Panc1 (cell line): Measurements from ENCODE around the gene LRRC37B. TPM values are rescaled to one million over a fixed set of nuclear protein-coding genes. Genes with fewer than 3 reads are reported as not detected.
"Not testable (repeated sequence)": the region's sequence is repeated elsewhere in the genome, so short reads cannot be mapped to it uniquely, and the experiment has no call there.

Experiments
- ATAC-seq: fragments of 200-7000 bp; cut with Tn5 transposase; 2 replicates; pipeline ENCODE4 v1.9.1; 2020; ENCODE audit warnings: mild to moderate bottlenecking, moderate library complexity
- BruUV-seq: library from RNA; stranded (reverse); fragments of 400-500 nt; replicated peaks from 2 replicates; lab custom pipeline; 2021; lab: Mats Ljungman, UMichigan
- CTCF ChIA-PET: fragments of 300-600 bp; sonication (Branson Sonifier 250); formaldehyde crosslinking; loops from one replicate; lab custom pipeline; 2022; ENCODE audit warnings: antibody characterized with exemption; lab: Charles Lee
- POLR2A ChIA-PET: fragments of 300-600 bp; sonication (Branson Sonifier 250); formaldehyde crosslinking; loops from one replicate; lab custom pipeline; 2022; ENCODE audit warnings: antibody characterized with exemption; lab: Charles Lee
- DNase-seq: peaks from one replicate; pipeline ENCODE4 v3.0.0-alpha.2; 2010; ENCODE audit warnings: low read depth, low spot score
- H3K27ac ChIP-seq: 2 replicates; pipeline ENCODE4 v1.5.1; 2011; ENCODE audit warnings: mild to moderate bottlenecking, low read length, inconsistent platforms
- H3K27me3 ChIP-seq: fragments of 200-500 bp; sonication (Bioruptor generic); 2 replicates; pipeline ENCODE4 v1.6.0; 2014; ENCODE audit warnings: low read length, inconsistent platforms; ENCODE audit not compliant: control insufficient read depth, insufficient read depth
- H3K36me3 ChIP-seq: fragments of 200-500 bp; sonication (Bioruptor generic); 2 replicates; pipeline ENCODE4 v1.5.1; 2014; ENCODE audit warnings: inconsistent platforms, mild to moderate bottlenecking, low read length, moderate library complexity; ENCODE audit not compliant: control insufficient read depth, insufficient read depth
- H3K4me1 ChIP-seq: 2 replicates; pipeline ENCODE4 v1.5.1; 2011; ENCODE audit warnings: inconsistent platforms, mild to moderate bottlenecking, low read length, moderate library complexity; ENCODE audit not compliant: control insufficient read depth, insufficient read depth
- H3K4me3 ChIP-seq, 2 experiments: 2 replicates each; pipeline ENCODE4 v1.5.1; 2011 to 2012; ENCODE audit warnings: low read depth in 2 of 2, low read length in 2 of 2, mild to moderate bottlenecking in 2 of 2, inconsistent platforms in 1 of 2, moderate library complexity in 1 of 2
- H3K9me3 ChIP-seq: fragments of 200-500 bp; sonication (Bioruptor generic); 2 replicates; pipeline ENCODE4 v1.5.1; 2014; ENCODE audit warnings: low read depth, mild to moderate bottlenecking, inconsistent platforms, low read length, moderate library complexity; ENCODE audit not compliant: control insufficient read depth, insufficient read depth
- CTCF ChIP-seq: fragments of 450-650 bp; IDR thresholded peaks from 2 replicates; pipeline ENCODE4 v1.5.1; 2017; ENCODE audit warnings: mild to moderate bottlenecking
- POLR2AphosphoS5 ChIP-seq: IDR thresholded peaks from 2 replicates; pipeline ENCODE4 v1.6.1; 2012; ENCODE audit warnings: mild to moderate bottlenecking, low read depth, low read length, moderate library complexity
- REST ChIP-seq, 2 experiments: IDR thresholded peaks; 2 replicates each; pipeline ENCODE4 v1.6.1; 2011 to 2012; ENCODE audit warnings: low read depth in 2 of 2, control low read depth in 1 of 2, low read length in 1 of 2, mild to moderate bottlenecking in 1 of 2, moderate library complexity in 1 of 2; ENCODE audit not compliant: insufficient read depth in 1 of 2
- SIN3A ChIP-seq: IDR thresholded peaks from 2 replicates; pipeline ENCODE4 v1.6.1; 2012; ENCODE audit warnings: low read depth, mild to moderate bottlenecking, low read length, moderate library complexity, borderline replicate concordance; ENCODE audit not compliant: insufficient read depth
- TCF7L2 ChIP-seq: IDR thresholded peaks from 2 replicates; pipeline ENCODE4 v1.6.1; 2011; ENCODE audit warnings: mild to moderate bottlenecking, low read depth, low read length, inconsistent platforms
- in situ Hi-C: cut with HindIII; loops from 2 replicates; pipeline ENCODE4 v1.10.0; 2016; ENCODE audit warnings: low sequenced_read_pairs, low pct_unique_long_range_greater_than_20kb
- intact Hi-C: fragments of 100-400 bp; cut with micrococcal nuclease; formaldehyde crosslinking; loops from one replicate; pipeline ENCODE4 v1.10.0; 2022; ENCODE audit not compliant: unreplicated experiment
- total RNA-seq: library from RNA; stranded (reverse); gene quantifications from one replicate; pipeline ENCODE4 v1.2.1, GENCODE V29; 2021; ENCODE audit not compliant: unreplicated experiment

Gene LRRC37B
- total RNA-seq, 1 experiment from 2014 or later: 24.9 TPM

- TF ChIP-seq TCF7L2 (no peak), CTCF (no peak), SIN3A (no peak), REST (IDR thresholded peaks at IDR 0.05; ENCODE audit: insufficient read depth in 1 of 2, low read depth in 2 of 2, low read length in 1 of 2) (no peak), POLR2AphosphoS5 (no peak)
- in situ Hi-C loops: no loop called here
Measured at GRCh38 chr17:32099686-32100085, 92.5 kb downstream of the LRRC37B start.

GRCh38 chr17:32100323-32100722, 93.1 kb downstream of the LRRC37B start:
- H3K4me3 ChIP-seq, ATAC-seq, intact Hi-C loops, H3K27me3 ChIP-seq, DNase-seq, CTCF ChIA-PET, BruUV-seq, H3K9me3 ChIP-seq, H3K36me3 ChIP-seq, in situ Hi-C loops, POLR2A ChIA-PET: not testable (repeated sequence)
- Histone ChIP-seq H3K4me1 (peaks cover 23% of the 10 kb centered on the region), H3K27ac (0 out of 2 replicates have a peak overlapping the region, but pooled peaks have one; percentile 37)

More at GRCh38 chr17:32099686-32100085, 92.5 kb downstream of the LRRC37B start:
- Histone ChIP-seq H3K9me3 (no peaks in the 10 kb centered on the region), H3K4me3 (no peak overlapping the region), H3K27ac (no peak overlapping the region), H3K36me3 (no peaks in the 10 kb centered on the region), H3K4me1 (peaks cover 23% of the 10 kb centered on the region), H3K27me3 (no peaks in the 10 kb centered on the region)
- BruUV-seq: no TSS peak
- ATAC-seq (no peak), DNase-seq (no peak)
- ChIA-PET CTCF (no interaction called here), POLR2A (no interaction called here)
- intact Hi-C loops: no loop called here

DNA sequence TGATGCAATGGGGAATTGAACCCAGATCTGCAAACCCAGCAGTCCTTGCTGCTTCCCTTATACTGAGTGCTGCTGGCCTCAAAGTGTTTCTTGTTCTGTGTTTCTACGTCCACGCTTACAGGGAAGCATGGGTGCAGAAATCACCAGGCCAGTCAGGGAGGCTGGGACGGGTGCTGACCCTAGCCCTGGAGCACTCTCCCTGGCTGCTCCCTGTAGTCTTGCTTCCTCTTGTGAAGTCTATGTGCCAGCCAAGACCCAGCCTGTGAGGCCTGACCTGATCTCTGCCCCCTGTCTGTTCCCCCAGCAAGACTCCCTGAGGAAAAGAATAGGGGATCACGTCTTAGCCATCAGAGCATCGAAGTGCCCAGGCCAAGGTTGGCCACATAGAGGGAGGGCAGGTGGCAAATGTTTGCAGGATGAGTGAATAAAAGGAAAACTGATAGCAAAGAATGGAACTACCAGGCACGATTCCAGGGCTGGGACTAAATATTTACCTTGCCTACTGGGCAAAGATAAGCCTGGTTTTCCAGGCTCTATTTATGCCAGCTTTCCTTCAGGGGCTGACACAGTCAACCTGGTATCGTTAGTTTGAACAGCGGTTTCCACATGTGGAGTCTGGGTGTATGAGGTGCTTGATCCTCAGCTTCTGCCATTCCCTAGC, 93.9 kb downstream of the LRRC37B start:
- no peak; a peak in 1 of 4 replicates for TF ChIP-seq REST (IDR thresholded peaks at IDR 0.05; ENCODE audit: insufficient read depth in 1 of 2, low read depth in 2 of 2, low read length in 1 of 2)
- TF ChIP-seq CTCF: no peak
- TF ChIP-seq TCF7L2: peak; percentile 76
- TF ChIP-seq POLR2AphosphoS5: peak; percentile 54; the same call in 1 of the 2 replicates
- BruUV-seq: no TSS peak
- intact Hi-C loops: no loop called here
- peaks cover 23% of the 10 kb centered on the region for H3K4me1 ChIP-seq
- DNase-seq (no peak), ATAC-seq (peak; percentile 81)
- CTCF ChIA-PET: no interaction called here
- no peaks in the 10 kb centered on the region for H3K36me3 ChIP-seq
- H3K27ac ChIP-seq: peak overlapping the region; percentile 67; the same call in 1 of the 2 replicates
- POLR2A ChIA-PET: no interaction called here
- H3K27me3 ChIP-seq: no peaks in the 10 kb centered on the region
- in situ Hi-C loops: no loop called here
- no peak overlapping the region for H3K4me3 ChIP-seq
- H3K9me3 ChIP-seq: no peaks in the 10 kb centered on the region
